NOMO-1 treated with DMSO at 0.1 percent for 48 hours (cell line): ENCODE measurements around the gene MMD2.

Experiments used
- DNase-seq: peaks from one replicate; lab custom pipeline; 2025; ENCODE audit not compliant: unreplicated experiment; lab: John Stamatoyannopoulos, UW

The MMD2 gene

GRCh38 chr7:4871930-4872675, 86.9 kb downstream of the MMD2 start:
- DNase-seq = no peak

GRCh38 chr7:4871056-4871680, 87.8 kb downstream of the MMD2 start:
- DNase-seq = no peak

- no peak for DNase-seq
Observed at GRCh38 chr7:4868493-4868892, 90.5 kb downstream of the MMD2 start.

GRCh38 chr7:4866528-4867496, 92.2 kb downstream of the MMD2 start:
- no peak for DNase-seq

- no peak for DNase-seq
Observed at GRCh38 chr7:4862156-4862555, 96.8 kb downstream of the MMD2 start.

GRCh38 chr7:4861673-4862072, 97.3 kb downstream of the MMD2 start, which contains the start of gene PAPOLB:
TSS of gene PAPOLB (minus strand) at chr7:4862030. CDS start at chr7:4861810, 220 bp downstream.
- DNase-seq = no peak

- DNase-seq = no peak
Observed at GRCh38 chr7:4861227-4861626, 97.8 kb downstream of the MMD2 start.

- DNase-seq = no peak
Observed at GRCh38 chr7:4857189-4857588, 101.8 kb downstream of the MMD2 start.

- DNase-seq = no peak
Observed at GRCh38 chr7:4856336-4857057, 102.5 kb downstream of the MMD2 start.
